CD4-positive, alpha-beta T cell treated with Interleukin-2 at 100 ng/mL for 4 hours (primary cell): ENCODE results near the gene ACSL1.

Source experiments
- DNase-seq: peaks from one replicate; pipeline ENCODE4 v3.0.0-alpha.2; 2020; ENCODE audit warnings: low spot score

The ACSL1 gene

GRCh38 chr4:184810720-184811119 lies 15.0 kb downstream of the ACSL1 start:
- no peak for DNase-seq

GRCh38 chr4:184808713-184809050 lies 17.1 kb downstream of the ACSL1 start:
- DNase-seq, result no peak

DNA sequence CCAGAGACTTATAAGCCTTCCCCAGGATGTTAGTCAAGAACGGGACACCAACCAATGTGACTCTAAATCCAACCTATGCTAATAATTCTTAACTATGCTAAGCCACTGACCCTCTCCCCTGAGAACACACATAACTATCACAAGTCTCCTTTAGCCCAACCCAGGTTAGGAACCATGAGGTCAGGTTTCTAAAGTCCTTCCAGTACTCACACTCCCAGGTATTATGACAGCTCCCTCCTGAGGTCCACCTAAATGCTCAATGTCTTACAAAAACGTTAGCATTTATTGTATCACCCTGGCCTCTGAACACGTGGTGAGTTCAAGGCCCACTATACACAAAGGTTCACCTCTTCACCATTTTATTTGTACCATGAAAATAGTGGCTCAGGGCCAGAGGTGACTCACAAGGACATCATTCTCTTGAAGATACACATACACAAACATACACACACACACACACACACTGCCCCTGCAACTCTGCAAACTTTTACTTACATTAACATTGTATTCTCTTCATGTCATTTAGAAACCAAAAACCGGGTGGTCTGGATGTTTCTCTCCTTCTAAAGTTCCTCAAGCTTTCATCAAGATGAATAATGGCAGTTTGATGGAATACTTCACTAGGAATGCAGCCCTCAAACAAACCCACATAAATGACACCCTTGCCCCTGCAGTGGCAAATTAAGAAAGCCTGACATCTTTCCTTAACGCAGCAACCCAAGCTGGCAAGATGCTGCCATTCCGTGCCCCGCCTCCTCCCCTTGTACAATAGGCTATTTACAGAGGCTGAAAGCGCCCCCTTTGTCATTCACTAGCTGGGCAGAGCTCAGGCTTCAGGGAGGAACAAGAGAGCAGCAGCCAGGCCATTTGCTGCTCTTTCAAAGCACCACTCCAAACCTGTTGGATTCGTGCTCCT lies 17.7 kb downstream of the ACSL1 start:
- no peak for DNase-seq

- DNase-seq, result no peak
Observed at GRCh38 chr4:184807256-184807655, 18.5 kb downstream of the ACSL1 start.

GRCh38 chr4:184806711-184807110 lies 19.1 kb downstream of the ACSL1 start:
- DNase-seq, result no peak

DNA sequence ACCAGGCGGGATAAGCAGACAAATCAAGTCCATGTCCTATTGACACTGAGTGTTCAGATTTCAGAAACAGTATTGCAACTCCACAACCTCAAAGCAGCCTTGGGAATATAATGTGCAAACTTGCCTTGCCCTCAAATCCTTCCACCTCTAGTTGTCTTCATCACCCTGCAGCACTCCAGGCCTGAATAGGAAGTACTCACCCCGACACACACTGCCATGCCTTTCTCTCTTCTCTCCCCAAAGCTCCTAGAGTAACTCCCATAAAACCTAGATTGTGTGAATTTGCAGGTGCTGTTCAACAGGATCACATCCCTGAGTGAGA lies 19.6 kb downstream of the ACSL1 start:
- DNase-seq, result no peak

DNA sequence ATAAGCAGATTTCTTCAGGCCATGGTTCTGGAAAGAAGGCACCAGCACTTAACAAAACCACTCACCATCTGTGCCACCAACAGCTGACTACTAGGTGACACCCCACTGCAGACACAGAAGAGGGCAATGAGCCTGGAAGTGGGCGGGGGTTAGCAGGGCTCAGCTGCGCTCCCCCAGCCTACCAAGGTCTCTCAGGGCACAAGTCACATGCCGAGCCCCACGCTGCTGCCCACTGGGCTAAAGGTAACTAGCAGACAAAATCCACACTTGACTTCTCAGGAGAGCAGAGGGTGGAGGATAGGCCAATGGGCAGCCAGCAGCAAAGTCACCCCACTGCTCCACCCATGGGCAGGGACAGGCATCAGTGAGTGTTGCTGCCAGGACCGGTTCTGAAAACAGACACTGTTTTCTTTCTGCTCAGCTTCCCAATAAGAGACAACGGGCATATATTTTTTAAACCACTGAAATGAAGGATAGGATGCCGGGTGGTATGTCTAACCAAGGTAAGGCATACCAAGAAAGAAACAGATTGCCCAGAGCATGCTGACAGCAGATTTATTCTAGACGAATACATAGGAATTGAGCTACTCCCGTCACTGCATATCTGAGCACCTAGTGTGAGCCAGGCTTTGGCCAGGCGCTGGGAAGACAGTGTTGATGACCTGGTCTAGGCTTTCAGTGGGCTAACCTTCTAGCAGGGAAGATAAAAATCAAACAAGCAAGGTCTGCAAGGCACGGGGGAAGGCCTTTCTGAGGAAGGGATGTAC lies 20.1 kb downstream of the ACSL1 start:
- no peak for DNase-seq

- no peak for DNase-seq
Observed at GRCh38 chr4:184804621-184805020, 21.1 kb downstream of the ACSL1 start.

GRCh38 chr4:184803874-184804273 lies 21.9 kb downstream of the ACSL1 start:
- no peak for DNase-seq

GRCh38 chr4:184803133-184803532 lies 22.6 kb downstream of the ACSL1 start:
- no peak for DNase-seq

- DNase-seq, result no peak
Observed at GRCh38 chr4:184802697-184803015, 23.1 kb downstream of the ACSL1 start.

- no peak for DNase-seq
Observed at GRCh38 chr4:184801781-184802696, 23.7 kb downstream of the ACSL1 start.

DNA sequence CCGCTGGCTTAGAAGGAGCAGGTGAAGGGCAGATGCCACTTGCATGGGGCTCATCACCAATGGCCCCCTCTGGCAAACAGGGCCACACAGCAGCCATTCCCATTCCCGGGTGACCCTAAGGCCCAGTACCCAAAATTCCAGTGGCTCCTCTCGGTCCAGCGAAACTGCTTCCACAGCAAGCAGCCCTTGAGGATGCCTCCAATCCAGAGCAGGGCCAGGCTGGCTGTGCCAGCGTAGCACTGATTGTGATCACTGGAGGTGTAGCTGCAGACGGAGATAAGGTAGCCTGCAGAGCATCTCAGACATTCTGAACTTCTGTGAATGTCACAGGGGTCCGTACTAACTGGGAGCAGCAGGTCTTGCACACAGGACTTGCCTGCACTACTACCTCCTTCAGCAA lies 27.3 kb downstream of the ACSL1 start:
- DNase-seq, result no peak

- no peak for DNase-seq
Observed at GRCh38 chr4:184796906-184797305, 28.9 kb downstream of the ACSL1 start.

- DNase-seq, result no peak
Observed at GRCh38 chr4:184795214-184795844, 30.4 kb downstream of the ACSL1 start.

GRCh38 chr4:184794470-184794869 lies 31.3 kb downstream of the ACSL1 start:
- no peak for DNase-seq

GRCh38 chr4:184793735-184794355 lies 31.9 kb downstream of the ACSL1 start:
- no peak for DNase-seq

- DNase-seq, result peak; percentile 54
Observed at GRCh38 chr4:184792950-184793555, 32.7 kb downstream of the ACSL1 start.

DNA sequence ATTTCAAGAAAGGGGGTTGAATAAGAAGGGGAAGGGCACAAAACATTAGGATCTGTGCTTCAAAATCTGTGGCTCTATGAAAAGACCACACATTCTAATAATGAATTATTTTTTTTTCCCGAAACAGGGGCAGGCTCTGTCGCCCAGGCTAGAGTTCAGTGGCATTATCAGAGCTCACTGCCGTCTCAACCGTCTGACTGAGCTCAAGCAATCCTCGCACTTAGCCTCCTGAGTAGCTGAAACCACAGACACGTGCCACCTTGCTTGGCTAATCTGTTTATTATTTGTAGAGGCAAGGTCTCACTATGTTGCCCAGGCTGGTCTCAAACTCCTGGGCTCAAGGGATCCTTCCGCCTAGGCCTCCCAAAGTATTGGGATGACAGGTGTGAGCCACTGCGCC lies 33.4 kb downstream of the ACSL1 start:
- no peak for DNase-seq

DNA sequence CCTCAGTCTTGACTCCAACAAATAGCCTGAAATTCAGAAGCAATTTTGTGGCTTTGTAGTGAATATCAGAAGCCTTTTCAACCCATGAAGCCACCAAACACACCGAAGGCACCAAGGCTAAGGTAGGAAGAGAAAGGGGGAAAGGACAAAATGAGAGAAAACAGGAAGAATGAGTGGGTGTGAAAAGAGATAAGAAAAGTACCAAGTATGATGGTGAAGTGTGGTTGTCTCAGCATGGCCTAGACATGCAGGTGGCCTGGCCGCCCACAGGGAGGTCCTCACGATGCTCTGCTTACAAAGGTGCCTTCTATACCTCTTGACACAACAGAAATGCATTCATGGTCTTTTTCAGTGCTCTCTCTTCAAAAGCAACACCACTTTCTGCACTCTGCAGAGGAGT lies 34.9 kb downstream of the ACSL1 start:
- no peak for DNase-seq
